Right ventricle myocardium superior (tissue), 1 donor: Measurements from ENCODE around the gene SOX13. TPM values are rescaled to one million over a fixed set of nuclear protein-coding genes. Genes with fewer than 3 reads are reported as not detected.

ENCODE experiments used
- ATAC-seq: fragments of 200-7000 bp; cut with Tn5 transposase; one replicate; pipeline ENCODE4 v1.9.1; 2020; ENCODE audit warnings: mild to moderate bottlenecking; ENCODE audit not compliant: poor library complexity
- DNase-seq: peaks from one replicate; pipeline ENCODE4 v3.0.0-alpha.2; 2020
- intact Hi-C: fragments of 100-400 bp; cut with DNase I; formaldehyde crosslinking; loops from one replicate; pipeline ENCODE4 v1.11.2; 2022
- total RNA-seq: library from RNA; stranded (reverse); fragmentation: NEBNext Ultra II Directional; extraction: Animal tissue kit (Norgen Biotek cat#: 25700); gene quantifications from one replicate; pipeline ENCODE4 v1.2.1, GENCODE V29; 2021
- donor health status: DM: no; HTN: yes; CAD: no; lungs with severe emphysema.

SOX13 gene
- total RNA-seq, 1 donor from 2014 or later, result 12.4 TPM

- intact Hi-C loops, result no loop called here
- DNase-seq (no peak), ATAC-seq (no peak)
Observed at GRCh38 chr1:204051718-204052117, 21.2 kb upstream of the SOX13 start.

DNA sequence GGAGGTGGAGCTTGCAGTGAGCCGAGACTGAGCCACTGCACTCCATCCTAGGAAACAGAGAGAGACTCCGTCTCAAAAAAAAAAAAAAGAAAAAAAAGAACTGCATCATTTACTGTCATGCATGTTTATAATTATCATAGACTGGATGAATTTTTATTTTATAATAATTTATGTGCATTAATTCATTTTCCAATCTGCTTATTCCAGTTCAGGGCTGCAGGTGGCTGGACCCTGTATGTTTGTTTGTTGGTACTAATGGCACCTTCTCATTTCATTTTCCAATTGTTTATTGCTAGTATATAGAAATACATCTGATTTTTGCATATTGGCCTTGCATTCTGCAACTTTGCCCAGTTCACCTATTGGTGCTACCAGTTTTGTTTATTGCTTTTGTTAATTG lies 19.0 kb upstream of the SOX13 start:
- intact Hi-C loops, result no loop called here
- DNase-seq (no peak), ATAC-seq (no peak)

GRCh38 chr1:204059970-204060369 lies 12.9 kb upstream of the SOX13 start:
- ATAC-seq, result no peak
- intact Hi-C loops, result no loop called here
- DNase-seq, result no peak

- DNase-seq (no peak), ATAC-seq (no peak)
- intact Hi-C loops, result no loop called here
Observed at GRCh38 chr1:204062106-204062505, 10.8 kb upstream of the SOX13 start.

GRCh38 chr1:204065174-204065985 lies 7.5 kb upstream of the SOX13 start:
- DNase-seq (peak; percentile 67), ATAC-seq (peak; percentile 80)

GRCh38 chr1:204065986-204066300 lies 7.0 kb upstream of the SOX13 start:
- intact Hi-C loops, result no loop called here

More at GRCh38 chr1:204065174-204065985, 7.5 kb upstream of the SOX13 start:
- intact Hi-C loops, result no loop called here

DNA sequence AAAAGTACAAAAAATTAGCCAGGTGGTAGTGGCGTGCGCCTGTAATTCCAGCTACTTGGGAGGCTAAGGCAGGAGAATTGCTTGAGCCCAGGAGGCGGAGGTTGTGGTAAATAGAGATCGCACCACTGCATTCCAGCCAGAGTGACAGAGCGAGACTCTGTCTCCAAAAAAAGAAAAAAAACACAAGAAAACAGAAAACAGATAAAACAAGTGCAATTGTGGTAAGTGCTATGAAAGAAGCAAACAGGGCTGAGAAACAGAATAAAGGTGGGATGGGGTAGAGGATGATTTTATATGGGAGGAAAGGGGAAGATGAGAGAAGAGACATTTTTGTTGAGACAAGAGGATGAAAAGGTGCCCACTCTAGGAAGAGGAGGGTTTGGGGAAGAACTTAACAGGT lies 5.0 kb upstream of the SOX13 start:
- ATAC-seq (no peak), DNase-seq (no peak)
- intact Hi-C loops, result no loop called here

More at GRCh38 chr1:204065986-204066300, 7.0 kb upstream of the SOX13 start:
- ATAC-seq (no peak), DNase-seq (no peak)

- intact Hi-C loops, result no loop called here
- ATAC-seq (no peak), DNase-seq (no peak)
Observed at GRCh38 chr1:204069887-204070286, 3.0 kb upstream of the SOX13 start.

- intact Hi-C loops, result no loop called here
- ATAC-seq, result no peak
- no peak for DNase-seq
Observed at GRCh38 chr1:204070895-204071294, 2.0 kb upstream of the SOX13 start.

GRCh38 chr1:204073837-204074273 lies 940 bp downstream of the SOX13 start:
- ATAC-seq (peak; percentile 7), DNase-seq (peak; percentile 59)
- intact Hi-C loops, result no loop called here

DNA sequence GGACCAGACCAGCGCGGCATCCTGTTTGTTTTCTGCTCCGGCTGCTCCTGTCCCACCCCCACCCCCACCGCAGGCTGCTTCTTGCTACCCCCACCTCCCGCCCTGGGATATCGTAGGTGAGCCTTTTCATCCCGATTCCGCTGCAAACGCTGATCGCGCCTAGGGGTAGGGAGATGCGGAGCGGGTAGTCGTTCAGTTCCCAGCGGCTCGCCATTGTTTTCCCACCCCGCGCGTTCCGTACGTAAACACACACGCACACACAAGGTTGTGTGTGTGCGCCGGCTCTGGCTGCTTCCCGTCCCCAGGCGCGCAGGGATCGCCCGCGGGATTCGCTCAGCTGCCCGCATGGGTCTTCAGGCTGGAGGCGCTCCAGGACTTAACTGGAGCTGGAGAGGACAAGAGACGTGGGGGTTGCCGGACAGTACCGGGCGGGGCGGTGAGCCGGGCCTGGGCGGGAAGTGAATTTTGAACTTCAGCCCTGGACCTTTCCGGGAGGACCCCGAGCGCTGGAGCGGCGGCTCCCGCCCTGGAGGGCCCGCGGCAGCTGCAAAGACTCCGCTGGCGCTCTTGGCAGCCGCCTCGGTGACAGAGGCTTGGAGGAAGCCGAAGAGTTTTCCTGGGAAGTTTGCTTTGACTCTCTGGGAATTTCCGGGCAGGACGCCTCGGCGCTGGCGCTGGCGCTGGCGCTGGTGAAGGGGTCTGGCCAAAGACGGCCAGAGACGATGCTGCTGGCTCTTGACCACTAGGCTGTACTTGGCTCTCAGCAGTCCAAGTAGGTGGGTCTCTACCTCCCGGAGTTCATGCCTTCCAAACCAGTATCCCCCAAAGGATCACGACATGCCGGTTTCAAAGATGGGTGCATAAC lies 1.6 kb downstream of the SOX13 start:
- peak; percentile 89 for DNase-seq
- intact Hi-C loops, result loop anchor here (5.0 kb wide), 1 partner anchor 53 kb away; no protein-coding TSS in a partner anchor
- peak; percentile 65 for ATAC-seq

GRCh38 chr1:204075139-204075521 lies 2.2 kb downstream of the SOX13 start:
- intact Hi-C loops, result loop anchor here (5.0 kb wide), 1 partner anchor 52 kb away; no protein-coding TSS in a partner anchor
- DNase-seq, result peak; percentile 55
- ATAC-seq, result peak; percentile 12

DNA sequence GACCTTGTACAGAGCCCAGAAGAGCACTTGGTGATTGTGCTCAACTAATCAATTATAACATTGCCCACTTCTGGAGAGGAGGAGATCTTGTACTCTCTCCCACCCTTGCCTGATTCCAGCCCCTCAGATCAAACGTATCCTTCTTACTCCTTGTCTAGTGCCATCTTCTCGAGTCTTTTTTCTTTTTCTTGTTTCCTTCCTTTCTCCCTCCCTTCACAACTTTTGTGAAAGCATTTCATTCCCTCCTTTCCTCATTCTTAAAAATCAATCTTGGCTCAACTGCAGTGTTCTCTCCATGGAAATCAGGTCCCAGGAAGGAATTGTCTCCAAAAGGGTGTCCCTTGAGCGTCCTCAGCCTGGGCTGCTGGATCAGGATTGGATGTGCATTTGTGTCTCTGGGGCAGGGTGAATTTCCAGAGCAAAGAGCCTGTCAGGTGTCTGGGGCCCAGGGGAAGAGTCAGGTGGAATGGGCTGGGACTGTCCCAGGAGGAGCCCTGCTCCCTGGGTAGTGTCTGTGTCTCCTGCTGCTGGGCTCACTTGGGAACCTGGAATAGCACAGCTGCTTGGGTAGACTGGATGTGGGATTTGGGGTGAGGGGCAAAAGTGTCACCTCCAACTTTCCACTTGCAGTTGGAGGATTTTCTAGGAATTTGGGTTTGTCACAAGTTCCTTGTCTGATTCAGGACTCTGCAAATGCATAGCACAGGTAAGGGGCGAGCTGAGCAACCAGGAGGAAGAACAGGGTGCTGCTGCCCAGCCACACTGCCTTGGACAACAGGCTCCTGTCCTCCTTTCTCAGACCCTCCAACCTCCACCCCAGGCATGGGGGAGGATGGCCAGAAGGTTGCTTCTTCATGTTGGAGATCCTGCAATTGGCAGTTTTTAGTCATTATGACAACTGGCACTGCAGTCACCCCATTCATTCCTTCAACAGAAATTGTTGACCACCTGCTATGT lies 3.3 kb downstream of the SOX13 start:
- ATAC-seq (no peak), DNase-seq (no peak)
- intact Hi-C loops, result loop anchor here (5.0 kb wide), 1 partner anchor 51 kb away; no protein-coding TSS in a partner anchor

DNA sequence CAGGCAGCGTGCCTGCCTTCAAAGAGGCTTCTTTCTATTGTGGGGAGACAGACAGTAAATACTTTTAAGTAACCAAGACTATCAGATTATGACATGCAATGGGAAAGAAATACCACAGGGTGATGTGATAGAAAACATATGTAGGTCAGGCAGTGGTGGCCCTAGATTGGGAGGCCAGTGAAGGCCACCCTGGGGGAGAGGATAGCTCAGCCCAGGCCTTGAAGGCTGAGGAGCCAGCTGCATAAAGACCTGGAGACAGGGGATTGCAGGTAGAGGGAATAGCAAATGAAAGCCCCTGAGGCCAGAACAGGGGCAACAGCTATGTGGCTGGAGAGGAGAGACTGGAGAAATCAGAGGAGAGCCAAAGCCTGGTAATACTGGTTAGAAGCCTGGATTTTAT lies 4.0 kb downstream of the SOX13 start:
- intact Hi-C loops, result loop anchor here (5.0 kb wide), 1 partner anchor 50 kb away; no protein-coding TSS in a partner anchor
- no peak for ATAC-seq
- DNase-seq, result no peak

DNA sequence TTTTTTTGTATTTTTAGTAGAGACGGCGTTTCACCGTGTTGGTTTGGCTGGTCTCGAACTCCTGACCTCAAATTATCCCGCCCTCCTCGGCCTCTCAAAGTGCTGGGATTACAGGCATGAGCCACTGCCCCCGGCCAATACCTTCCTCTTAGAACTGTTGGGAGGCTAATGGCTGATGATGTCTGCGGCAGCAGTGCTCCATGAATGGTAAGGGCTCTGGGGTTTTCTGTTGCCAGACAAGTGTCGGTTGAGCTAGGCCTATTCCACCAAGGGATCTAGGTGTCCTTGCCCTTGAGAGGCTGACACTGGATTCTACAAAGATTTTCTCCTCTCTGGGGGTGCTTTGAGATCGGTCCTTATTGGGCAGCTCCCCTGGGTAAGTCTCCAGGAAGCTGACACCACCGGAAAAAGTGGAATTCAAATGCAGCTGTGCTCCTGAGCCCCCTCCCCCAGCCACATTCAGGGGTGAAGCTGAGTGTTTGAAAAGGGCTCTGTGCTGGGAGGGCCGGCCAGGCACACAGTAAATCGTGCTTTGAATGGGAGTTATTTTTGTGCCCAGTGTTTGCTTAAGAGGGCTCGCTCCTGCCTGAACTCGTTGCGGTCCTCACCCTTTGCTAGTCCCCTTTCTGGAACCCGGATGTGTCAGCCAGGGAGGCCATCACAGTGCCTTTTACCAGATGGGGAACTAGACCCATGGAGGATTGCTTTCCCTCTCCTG lies 5.2 kb downstream of the SOX13 start:
- ATAC-seq, result no peak
- intact Hi-C loops, result loop anchor here (5.0 kb wide), 1 partner anchor 49 kb away; no protein-coding TSS in a partner anchor
- no peak for DNase-seq

GRCh38 chr1:204079608-204079999 lies 6.7 kb downstream of the SOX13 start:
- ATAC-seq (no peak), DNase-seq (no peak)
- intact Hi-C loops, result loop anchor here (5.0 kb wide), 1 partner anchor 48 kb away; no protein-coding TSS in a partner anchor

GRCh38 chr1:204080163-204080903 lies 7.4 kb downstream of the SOX13 start:
- DNase-seq (peak; percentile 76), ATAC-seq (peak; percentile 75)
- intact Hi-C loops, result no loop called here
